ENCODE measurements around the gene CDH23. TPM values are rescaled to one million over a fixed set of nuclear protein-coding genes. Genes with fewer than 3 reads are reported as not detected.

CDH23 gene
- total and polyA plus RNA-seq, 2 donors (not counting 1 experiment from before 2014, with no cell fraction given) = 0.37 to 0.89 TPM

DNA sequence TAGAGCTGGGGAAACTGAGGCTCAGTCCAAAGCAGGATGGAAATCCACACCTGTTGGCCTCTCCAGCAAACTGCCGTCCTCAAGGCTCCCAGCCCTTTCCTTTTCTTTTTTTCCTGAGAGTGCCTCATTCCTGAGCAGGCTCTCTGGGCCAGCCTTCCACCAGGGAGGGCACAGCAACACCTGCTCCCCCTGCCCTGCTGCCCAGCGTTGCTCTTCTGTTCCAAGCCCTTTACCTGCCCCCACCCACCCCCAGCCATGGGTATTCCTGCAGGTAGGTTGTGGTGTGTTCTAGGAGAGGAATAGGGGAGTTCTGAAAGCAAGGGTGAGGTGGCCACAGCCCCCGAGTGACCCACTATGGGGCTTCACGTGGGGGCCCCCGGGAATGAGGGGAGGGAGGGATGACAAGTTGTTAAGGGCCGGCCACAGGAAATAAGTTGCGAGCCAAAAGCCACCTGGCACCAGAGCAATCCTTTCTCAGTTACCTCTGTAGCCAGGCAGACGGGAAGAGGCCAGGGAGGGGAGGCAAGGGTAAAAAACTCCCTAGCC lies 357.3 kb downstream of the CDH23 start:
- Histone ChIP-seq H3K9ac (ENCODE audit: low read length) (peak overlapping the region; percentile 8), H3K27ac (ENCODE audit: low read length in 2 of 2) (peak overlapping the region; percentile 11 to 35), H3K36me3 (replicated peaks in 1 of 2; ENCODE audit: control extremely low read depth in 1 of 2, control insufficient read depth in 1 of 2, extremely low read depth in 1 of 2, insufficient read depth in 2 of 2, low read length in 1 of 2) (peaks cover 0 to 19% of the 10 kb centered on the region in 2 experiments), H3K9me3 (ENCODE audit: control extremely low read depth in 1 of 3, control insufficient read depth in 2 of 3, insufficient read depth in 1 of 3, low read length in 2 of 3) (no peaks in the 10 kb centered on the region), H3K4me2 (replicated peaks; ENCODE audit: low read depth, low read length, poor library complexity, severe bottlenecking) (peak overlapping the region; percentile 56), H4K20me1 (ENCODE audit: control insufficient read depth, insufficient read depth, low read length, poor library complexity, severe bottlenecking) (no peaks in the 10 kb centered on the region), H2AFZ (ENCODE audit: insufficient read depth, low read depth, low read length, poor library complexity, severe bottlenecking) (no peak overlapping the region), H3K4me1 (ENCODE audit: control insufficient read depth in 2 of 2, insufficient read depth in 2 of 2, low read length in 2 of 2) (peaks cover 86 to 87% of the 10 kb centered on the region in 2 donors), H3K4me3 (ENCODE audit: control extremely low read depth in 1 of 5, extremely low read depth in 1 of 5, insufficient read depth in 1 of 5, low read depth in 2 of 5, low read length in 4 of 5) (no peak overlapping the region), H3K27me3 (replicated peaks in 1 of 4; ENCODE audit: control extremely low read depth in 1 of 4, control insufficient read depth in 3 of 4, insufficient read depth in 4 of 4, low read length in 3 of 4) (no peaks in the 10 kb centered on the region), H3K79me2 (ENCODE audit: control insufficient read depth, insufficient read depth, low read length) (no peaks in the 10 kb centered on the region)
- intact Hi-C loops (cut with micrococcal nuclease) = no loop called here
- peaks cover 76% of the 10 kb centered on the region for H3K4me1 Mint-ChIP-seq
- no peaks in the 10 kb centered on the region for H3K27me3 Mint-ChIP-seq
- no peak for TF ChIP-seq EZH2 (IDR thresholded peaks at IDR 0.05; ENCODE audit: borderline replicate concordance, insufficient read depth, low read depth, low read length, poor library complexity, severe bottlenecking)
- TF ChIP-seq, protein P1, sequence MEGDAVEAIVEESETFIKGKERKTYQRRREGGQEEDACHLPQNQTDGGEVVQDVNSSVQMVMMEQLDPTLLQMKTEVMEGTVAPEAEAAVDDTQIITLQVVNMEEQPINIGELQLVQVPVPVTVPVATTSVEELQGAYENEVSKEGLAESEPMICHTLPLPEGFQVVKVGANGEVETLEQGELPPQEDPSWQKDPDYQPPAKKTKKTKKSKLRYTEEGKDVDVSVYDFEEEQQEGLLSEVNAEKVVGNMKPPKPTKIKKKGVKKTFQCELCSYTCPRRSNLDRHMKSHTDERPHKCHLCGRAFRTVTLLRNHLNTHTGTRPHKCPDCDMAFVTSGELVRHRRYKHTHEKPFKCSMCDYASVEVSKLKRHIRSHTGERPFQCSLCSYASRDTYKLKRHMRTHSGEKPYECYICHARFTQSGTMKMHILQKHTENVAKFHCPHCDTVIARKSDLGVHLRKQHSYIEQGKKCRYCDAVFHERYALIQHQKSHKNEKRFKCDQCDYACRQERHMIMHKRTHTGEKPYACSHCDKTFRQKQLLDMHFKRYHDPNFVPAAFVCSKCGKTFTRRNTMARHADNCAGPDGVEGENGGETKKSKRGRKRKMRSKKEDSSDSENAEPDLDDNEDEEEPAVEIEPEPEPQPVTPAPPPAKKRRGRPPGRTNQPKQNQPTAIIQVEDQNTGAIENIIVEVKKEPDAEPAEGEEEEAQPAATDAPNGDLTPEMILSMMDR (IDR thresholded peaks at IDR 0.05) = no peak
- ATAC-seq (ENCODE audit: low read depth) (no peak), DNase-seq (no peak)
- ChIA-PET CTCF (interaction anchor here (1.0 to 1.4 kb wide), 2 partner anchors 14 to 21 kb away, joined by 3 to 4 read pairs; no protein-coding TSS in a partner anchor), POLR2A (no interaction called here)
- 23% methylated on average over 5 of the region's 8 CpGs for WGBS (ENCODE audit: insufficient coverage)
- H3K27ac Mint-ChIP-seq = peak overlapping the region; percentile 96
- peak overlapping the region; percentile 77 for H3K4me3 Mint-ChIP-seq
- no peaks in the 10 kb centered on the region for H3K9me3 Mint-ChIP-seq (ENCODE audit: insufficient read depth)

DNA sequence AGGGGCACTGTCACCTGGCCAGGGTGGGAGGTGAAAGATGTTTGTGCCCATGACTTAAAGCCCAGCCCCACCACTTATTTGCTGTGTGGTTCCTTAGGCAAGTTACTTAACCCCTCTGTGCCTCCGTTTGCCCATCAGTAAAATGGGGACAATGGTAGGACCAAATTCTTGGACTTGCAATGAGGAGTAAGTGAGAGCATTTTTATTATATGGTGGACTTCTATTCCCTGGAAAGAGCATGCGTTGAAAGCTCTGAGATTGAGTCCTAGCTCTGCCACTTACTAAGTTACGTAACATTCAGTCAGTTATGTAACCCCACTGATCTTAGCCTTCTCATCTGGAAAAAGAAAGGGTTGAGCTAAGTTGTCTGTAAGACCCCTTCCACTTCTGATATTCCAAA lies 357.8 kb downstream of the CDH23 start:
- Histone ChIP-seq H3K79me2 (ENCODE audit: control insufficient read depth, insufficient read depth, low read length) (no peaks in the 10 kb centered on the region), H2AFZ (ENCODE audit: insufficient read depth, low read depth, low read length, poor library complexity, severe bottlenecking) (no peak overlapping the region), H3K4me2 (replicated peaks; ENCODE audit: low read depth, low read length, poor library complexity, severe bottlenecking) (peak overlapping the region; percentile 56)

More for the DNA sequence above, 357.8 kb downstream of the CDH23 start:
- 92% methylated on average over 2 of the region's 3 CpGs for WGBS (ENCODE audit: insufficient coverage)
- peaks cover 0 to 22% of the 10 kb centered on the region in 2 experiments for H3K36me3 ChIP-seq (replicated peaks in 1 of 2; ENCODE audit: control extremely low read depth in 1 of 2, control insufficient read depth in 1 of 2, extremely low read depth in 1 of 2, insufficient read depth in 2 of 2, low read length in 1 of 2)
- TF ChIP-seq, protein P1 (IDR thresholded peaks at IDR 0.05) = no peak
- TF ChIP-seq EZH2 (IDR thresholded peaks at IDR 0.05; ENCODE audit: borderline replicate concordance, insufficient read depth, low read depth, low read length, poor library complexity, severe bottlenecking) = no peak
- Mint-ChIP-seq H3K27ac (peak overlapping the region; percentile 4), H3K9me3 (ENCODE audit: insufficient read depth) (no peaks in the 10 kb centered on the region), H3K4me1 (peaks cover 71% of the 10 kb centered on the region), H3K4me3 (no peak overlapping the region), H3K27me3 (no peaks in the 10 kb centered on the region)
- H3K9ac ChIP-seq (ENCODE audit: low read length) = no peak overlapping the region
- no peak overlapping the region for H3K4me3 ChIP-seq (ENCODE audit: control extremely low read depth in 1 of 5, extremely low read depth in 1 of 5, insufficient read depth in 1 of 5, low read depth in 2 of 5, low read length in 4 of 5)
- H3K27ac ChIP-seq (ENCODE audit: low read length in 2 of 2) = peak overlapping the region; percentile 11 to 35
- H4K20me1 ChIP-seq (ENCODE audit: control insufficient read depth, insufficient read depth, low read length, poor library complexity, severe bottlenecking) = no peaks in the 10 kb centered on the region
- CTCF ChIA-PET = interaction anchor here (0.7 to 1.4 kb wide), 4 partner anchors 15 to 58 kb away, joined by 3 to 4 read pairs (median 4); no protein-coding TSS in a partner anchor
- intact Hi-C loops (cut with micrococcal nuclease) = no loop called here
- H3K9me3 ChIP-seq (ENCODE audit: control extremely low read depth in 1 of 3, control insufficient read depth in 2 of 3, insufficient read depth in 1 of 3, low read length in 2 of 3) = no peaks in the 10 kb centered on the region
- DNase-seq (no peak), ATAC-seq (ENCODE audit: low read depth) (no peak)
- H3K4me1 ChIP-seq (ENCODE audit: control insufficient read depth in 2 of 2, insufficient read depth in 2 of 2, low read length in 2 of 2) = peaks cover 81 to 82% of the 10 kb centered on the region in 2 donors
- POLR2A ChIA-PET = interaction anchor here (0.7 to 1.7 kb wide), 2 partner anchors 12 to 19 kb away, joined by 3 to 4 read pairs; partner anchors contain the start of gene VSIR
- H3K27me3 ChIP-seq (replicated peaks in 1 of 4; ENCODE audit: control extremely low read depth in 1 of 4, control insufficient read depth in 3 of 4, insufficient read depth in 4 of 4, low read length in 3 of 4) = no peaks in the 10 kb centered on the region
